ENCODE data around the gene SLC4A9.

GRCh38 chr5:140348104-140348503, 11.9 kb upstream of the SLC4A9 start:
- no peak for TF ChIP-seq EP300 (IDR thresholded peaks at IDR 0.05)
- no peak for TF ChIP-seq CTCF (IDR thresholded peaks at IDR 0.05)
